ENCODE data around the gene RAD9A. TPM values are rescaled to one million over a fixed set of nuclear protein-coding genes. Genes with fewer than 3 reads are reported as not detected.
A peak's percentile ranks its signal among the peaks of the same experiment; 100 is the strongest.

RAD9A gene
- total RNA-seq, 1 experiment from 2014 or later = 26.9 TPM

DNA sequence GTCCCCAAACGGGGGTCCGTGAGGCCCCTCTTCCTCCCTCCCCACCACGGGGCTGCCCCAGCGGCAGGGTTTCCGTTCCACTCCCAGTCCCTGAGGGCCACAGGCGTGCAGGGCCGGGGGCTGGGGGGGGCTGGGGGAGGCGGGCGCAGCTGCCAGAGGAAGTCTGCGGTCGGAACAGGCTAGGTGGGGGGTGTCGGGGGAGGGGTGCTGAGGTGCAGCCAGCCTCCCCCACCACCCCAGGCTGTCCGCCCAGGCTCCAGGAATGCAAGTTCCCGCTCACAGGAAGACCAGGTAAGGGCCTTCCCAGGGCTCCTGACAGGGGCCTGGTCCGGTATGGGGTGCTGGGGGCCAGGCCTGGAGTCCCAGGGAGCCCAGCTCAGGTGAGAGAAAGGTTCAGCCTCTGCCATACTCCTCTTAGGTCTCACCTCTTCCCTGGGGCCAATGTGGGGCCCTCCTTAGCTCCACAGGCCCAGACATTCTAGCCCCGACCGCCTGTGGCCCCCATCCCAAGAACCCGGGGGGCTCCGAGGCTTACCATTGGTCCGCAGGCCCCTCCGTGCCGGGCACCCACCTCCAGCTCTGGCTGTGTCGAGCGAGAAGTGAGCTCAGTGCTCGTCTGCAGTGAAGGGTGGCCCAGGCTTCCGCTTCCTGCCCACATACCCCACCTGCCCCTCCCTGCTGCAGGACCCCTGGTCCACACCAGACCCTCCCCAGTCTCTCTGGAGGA, 45.5 kb downstream of the RAD9A start, which contains the start of gene PTPRCAP:
Gene PTPRCAP, minus strand, starts transcription at position 601 of the 727 bp plus-strand sequence. Its CDS starts 63 bp downstream, at position 538.
- intact Hi-C loops (cut with micrococcal nuclease; ENCODE audit: unreplicated experiment) = no loop called here
- Mint-ChIP-seq H3K27ac (ENCODE audit: unreplicated experiment) (no peak within 1 kb of the TSS), H3K27me3 (ENCODE audit: unreplicated experiment) (no peaks in the 10 kb centered on the region), H3K4me1 (ENCODE audit: low read depth, unreplicated experiment) (peaks cover 14% of the 10 kb centered on the region), H3K36me3 (ENCODE audit: insufficient read depth, unreplicated experiment) (peaks cover 73% of the 10 kb centered on the region), H3K4me3 (ENCODE audit: low read depth, unreplicated experiment) (no peak within 1 kb of the TSS), H3K9me3 (ENCODE audit: low read depth, unreplicated experiment) (no peaks in the 10 kb centered on the region)
- TF ChIP-seq, protein P1, sequence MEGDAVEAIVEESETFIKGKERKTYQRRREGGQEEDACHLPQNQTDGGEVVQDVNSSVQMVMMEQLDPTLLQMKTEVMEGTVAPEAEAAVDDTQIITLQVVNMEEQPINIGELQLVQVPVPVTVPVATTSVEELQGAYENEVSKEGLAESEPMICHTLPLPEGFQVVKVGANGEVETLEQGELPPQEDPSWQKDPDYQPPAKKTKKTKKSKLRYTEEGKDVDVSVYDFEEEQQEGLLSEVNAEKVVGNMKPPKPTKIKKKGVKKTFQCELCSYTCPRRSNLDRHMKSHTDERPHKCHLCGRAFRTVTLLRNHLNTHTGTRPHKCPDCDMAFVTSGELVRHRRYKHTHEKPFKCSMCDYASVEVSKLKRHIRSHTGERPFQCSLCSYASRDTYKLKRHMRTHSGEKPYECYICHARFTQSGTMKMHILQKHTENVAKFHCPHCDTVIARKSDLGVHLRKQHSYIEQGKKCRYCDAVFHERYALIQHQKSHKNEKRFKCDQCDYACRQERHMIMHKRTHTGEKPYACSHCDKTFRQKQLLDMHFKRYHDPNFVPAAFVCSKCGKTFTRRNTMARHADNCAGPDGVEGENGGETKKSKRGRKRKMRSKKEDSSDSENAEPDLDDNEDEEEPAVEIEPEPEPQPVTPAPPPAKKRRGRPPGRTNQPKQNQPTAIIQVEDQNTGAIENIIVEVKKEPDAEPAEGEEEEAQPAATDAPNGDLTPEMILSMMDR (IDR thresholded peaks at IDR 0.05; ENCODE audit: unreplicated experiment) = no peak
- CTCF ChIA-PET = no interaction called here
- BruUV-seq (replicated peaks) = no TSS peak
- no peak for DNase-seq

DNA sequence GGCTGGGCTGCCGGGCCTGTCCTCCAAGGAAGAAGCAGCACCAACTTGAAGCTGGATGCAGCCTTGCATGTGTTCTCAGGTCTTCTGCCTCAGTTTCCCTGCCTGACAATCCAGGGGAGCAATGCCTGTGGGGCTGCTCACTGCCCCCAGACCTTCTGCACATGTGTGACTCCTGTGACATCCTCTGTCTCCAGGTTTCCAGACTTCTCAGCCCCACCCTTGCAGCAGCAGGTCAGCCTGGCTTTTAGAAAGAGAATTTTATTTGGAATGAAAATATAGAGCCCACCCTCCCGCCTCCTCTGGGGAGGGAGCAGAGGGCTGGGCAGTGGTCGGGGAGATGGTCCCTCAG, 46.0 kb downstream of the RAD9A start:
- no peak overlapping the region for H3K27ac Mint-ChIP-seq (ENCODE audit: unreplicated experiment)
- CTCF ChIA-PET = no interaction called here
- H3K4me3 Mint-ChIP-seq (ENCODE audit: low read depth, unreplicated experiment) = no peak overlapping the region
- H3K4me1 Mint-ChIP-seq (ENCODE audit: low read depth, unreplicated experiment) = peaks cover 14% of the 10 kb centered on the region
- no peaks in the 10 kb centered on the region for H3K27me3 Mint-ChIP-seq (ENCODE audit: unreplicated experiment)
- H3K36me3 Mint-ChIP-seq (ENCODE audit: insufficient read depth, unreplicated experiment) = peaks cover 77% of the 10 kb centered on the region
- no peak for DNase-seq
- H3K9me3 Mint-ChIP-seq (ENCODE audit: low read depth, unreplicated experiment) = no peaks in the 10 kb centered on the region
- BruUV-seq (replicated peaks) = no TSS peak
- intact Hi-C loops (cut with micrococcal nuclease; ENCODE audit: unreplicated experiment) = no loop called here
- TF ChIP-seq, protein P1 (IDR thresholded peaks at IDR 0.05; ENCODE audit: unreplicated experiment) = no peak

DNA sequence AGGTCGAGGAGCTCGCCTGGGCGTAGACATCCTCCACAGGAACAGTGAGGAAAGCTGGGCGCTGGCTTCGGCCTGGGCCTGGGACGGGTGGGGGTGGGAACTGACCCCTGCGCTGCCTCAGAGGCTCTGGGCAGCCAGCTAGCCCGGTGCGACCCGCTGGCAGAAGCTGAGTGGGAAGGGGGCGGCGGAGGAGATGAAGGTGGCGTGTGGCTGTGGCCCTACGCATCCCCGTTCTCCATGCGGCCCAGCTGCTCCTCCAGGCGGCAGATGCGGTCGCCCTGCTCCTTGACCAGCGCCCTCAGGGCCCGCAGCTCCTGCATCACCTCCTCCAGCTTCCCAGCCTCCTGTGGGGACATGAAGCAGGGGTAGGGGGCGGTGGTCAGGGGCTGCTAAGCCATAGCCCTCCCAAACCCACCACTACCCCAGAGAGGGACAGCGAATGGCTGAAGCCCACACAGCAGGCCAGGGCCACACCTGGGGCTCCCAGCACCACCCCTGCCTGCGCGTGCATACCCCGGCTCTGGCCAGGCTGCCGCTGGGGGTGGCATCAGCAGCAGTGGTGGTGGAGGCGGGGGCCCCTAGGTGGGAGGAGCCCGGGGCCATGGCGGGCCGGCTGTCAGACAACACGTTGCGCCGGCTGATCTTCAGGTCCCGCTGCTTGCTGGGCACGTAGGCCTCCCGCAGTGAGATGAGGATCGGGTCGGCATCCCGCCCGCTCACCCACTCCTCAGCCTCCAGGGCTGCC, 46.5 kb downstream of the RAD9A start:
- BruUV-seq (replicated peaks) = no TSS peak
- H3K27ac Mint-ChIP-seq (ENCODE audit: unreplicated experiment) = no peak overlapping the region
- intact Hi-C loops (cut with micrococcal nuclease; ENCODE audit: unreplicated experiment) = no loop called here
- H3K27me3 Mint-ChIP-seq (ENCODE audit: unreplicated experiment) = no peaks in the 10 kb centered on the region
- CTCF ChIA-PET = interaction anchor here (0.5 kb wide), 1 partner anchor 1047 kb away, joined by 7 read pairs; no protein-coding TSS in a partner anchor
- H3K9me3 Mint-ChIP-seq (ENCODE audit: low read depth, unreplicated experiment) = no peaks in the 10 kb centered on the region
- no peak overlapping the region for H3K4me3 Mint-ChIP-seq (ENCODE audit: low read depth, unreplicated experiment)
- DNase-seq = no peak
- H3K36me3 Mint-ChIP-seq (ENCODE audit: insufficient read depth, unreplicated experiment) = peaks cover 83% of the 10 kb centered on the region
- peaks cover 14% of the 10 kb centered on the region for H3K4me1 Mint-ChIP-seq (ENCODE audit: low read depth, unreplicated experiment)
- TF ChIP-seq, protein P1 (IDR thresholded peaks at IDR 0.05; ENCODE audit: unreplicated experiment) = no peak

GRCh38 chr11:67439321-67440228, 47.8 kb downstream of the RAD9A start:
- intact Hi-C loops (cut with micrococcal nuclease; ENCODE audit: unreplicated experiment) = no loop called here
- CTCF ChIA-PET = interaction anchor here (1.1 kb wide), 1 partner anchor 10 kb away, joined by 3 read pairs; no protein-coding TSS in a partner anchor
- Mint-ChIP-seq H3K4me3 (ENCODE audit: low read depth, unreplicated experiment) (no peak overlapping the region), H3K36me3 (ENCODE audit: insufficient read depth, unreplicated experiment) (peaks cover 86% of the 10 kb centered on the region), H3K4me1 (ENCODE audit: low read depth, unreplicated experiment) (peaks cover 14% of the 10 kb centered on the region), H3K27ac (ENCODE audit: unreplicated experiment) (no peak overlapping the region), H3K27me3 (ENCODE audit: unreplicated experiment) (no peaks in the 10 kb centered on the region), H3K9me3 (ENCODE audit: low read depth, unreplicated experiment) (no peaks in the 10 kb centered on the region)
- TF ChIP-seq, protein P1 (IDR thresholded peaks at IDR 0.05; ENCODE audit: unreplicated experiment) = no peak
- DNase-seq = peak; percentile 45
- BruUV-seq (replicated peaks) = no TSS peak
